ENCODE data around the gene TATDN2. TPM values are rescaled to one million over a fixed set of nuclear protein-coding genes. Genes with fewer than 3 reads are reported as not detected.
A peak's percentile ranks its signal among the peaks of the same experiment; 100 is the strongest.

The TATDN2 gene
- 10 to 100 TPM in 2 of 3 donors, 1 to 10 TPM in 1; 8.4 to 27.7 (median 10.6) TPM for polyA plus RNA-seq

DNA sequence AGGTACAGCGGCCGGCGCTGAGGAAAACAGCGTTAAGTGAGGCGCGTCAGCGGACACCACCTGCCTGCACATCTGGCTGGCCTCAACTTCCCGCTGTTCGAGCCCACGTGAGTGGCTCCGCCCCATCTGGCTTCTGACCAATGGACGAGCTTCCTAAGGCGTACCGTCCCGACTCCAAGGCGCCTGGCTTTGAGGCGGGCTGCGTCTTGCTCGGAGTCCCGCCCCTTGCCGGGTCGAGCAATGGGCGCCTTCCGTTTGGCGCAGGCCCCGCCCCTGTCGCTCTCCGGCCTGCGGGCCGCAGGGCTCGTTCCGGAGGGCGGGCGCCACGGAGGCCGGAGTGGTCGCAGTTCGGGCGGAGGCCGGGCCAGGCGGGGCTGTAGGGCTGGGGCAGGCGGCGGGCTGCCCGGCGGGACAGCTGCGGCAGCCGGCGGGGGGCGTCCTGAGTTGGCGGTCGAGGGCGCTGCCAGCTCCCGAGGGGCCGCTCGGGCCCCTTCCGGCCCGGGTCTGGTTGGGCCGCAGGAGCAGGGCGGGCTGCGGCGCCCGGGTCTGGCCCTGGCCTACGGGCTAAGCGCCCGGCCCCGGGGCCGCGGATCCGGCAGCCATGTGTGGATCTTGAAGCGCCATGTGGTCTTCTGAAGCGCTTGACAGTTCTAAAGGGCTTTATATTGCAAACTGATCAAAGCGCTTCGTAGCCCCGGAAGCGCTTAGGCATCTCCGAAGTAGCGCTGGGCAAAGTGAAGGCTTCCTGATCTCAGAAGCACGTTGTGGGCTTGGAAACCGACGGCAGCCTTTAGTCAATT, at the start of gene TATDN2:
Gene TATDN2, plus strand, starts transcription at position 276 of the 800 bp plus-strand sequence. CDS start 742 bp downstream, outside the sequence.
- peaks cover 4 to 14% (median 11%) of the 10 kb centered on the region in 6 donors for H3K9me3 Mint-ChIP-seq
- H3K36me3 Mint-ChIP-seq: peaks cover 29 to 45% (median 29%) of the 10 kb centered on the region in 3 donors
- H3K27ac Mint-ChIP-seq: peak within 1 kb of the TSS; percentile 94 to 98 (median 96)
- peaks cover 2 to 8% (median 6%) of the 10 kb centered on the region in 3 donors for H3K27me3 Mint-ChIP-seq (ENCODE audit: low read depth in 3 of 3)
- peak within 1 kb of the TSS; percentile 96 to 99 (median 97) for H3K4me3 Mint-ChIP-seq
- peaks cover 59 to 70% of the 10 kb centered on the region in 2 donors for H3K4me1 Mint-ChIP-seq
- DNase-seq: peak; percentile 89 to 91 (median 90)

- Mint-ChIP-seq H3K36me3 (peaks cover 12 to 24% (median 18%) of the 10 kb centered on the region in 3 donors), H3K27me3 (ENCODE audit: low read depth in 3 of 3) (peaks cover 0 to 12% (median 5%) of the 10 kb centered on the region in 3 donors), H3K4me1 (peaks cover 57 to 74% of the 10 kb centered on the region in 2 donors), H3K4me3 (peak overlapping the region; percentile 54 to 80 (median 77)), H3K9me3 (no peaks in the 10 kb centered on the region), H3K27ac (peak overlapping the region; percentile 89 to 99 (median 95))
- DNase-seq: peak; percentile 47 to 54 (median 47)
Measured at GRCh38 chr3:10198761-10199649, 49.3 kb upstream of the TATDN2 start.

- Mint-ChIP-seq H3K9me3 (no peaks in the 10 kb centered on the region), H3K4me1 (peaks cover 11 to 26% of the 10 kb centered on the region in 2 donors), H3K27ac (no peak overlapping the region), H3K36me3 (peaks cover 12 to 39% (median 22%) of the 10 kb centered on the region in 3 donors), H3K27me3 (ENCODE audit: low read depth in 3 of 3) (no peaks in the 10 kb centered on the region), H3K4me3 (no peak overlapping the region)
- DNase-seq: no peak
Measured at GRCh38 chr3:10204921-10205320, 43.3 kb upstream of the TATDN2 start.

GRCh38 chr3:10205451-10206165, 42.7 kb upstream of the TATDN2 start:
- Mint-ChIP-seq H3K27ac (peak overlapping the region in 3 of 6 donors; percentile 35 to 58 (median 57)), H3K36me3 (peaks cover 12 to 38% (median 22%) of the 10 kb centered on the region in 3 donors), H3K4me3 (no peak overlapping the region), H3K9me3 (no peaks in the 10 kb centered on the region), H3K4me1 (peaks cover 7 to 20% of the 10 kb centered on the region in 2 donors), H3K27me3 (ENCODE audit: low read depth in 3 of 3) (no peaks in the 10 kb centered on the region)
- DNase-seq: no peak

DNA sequence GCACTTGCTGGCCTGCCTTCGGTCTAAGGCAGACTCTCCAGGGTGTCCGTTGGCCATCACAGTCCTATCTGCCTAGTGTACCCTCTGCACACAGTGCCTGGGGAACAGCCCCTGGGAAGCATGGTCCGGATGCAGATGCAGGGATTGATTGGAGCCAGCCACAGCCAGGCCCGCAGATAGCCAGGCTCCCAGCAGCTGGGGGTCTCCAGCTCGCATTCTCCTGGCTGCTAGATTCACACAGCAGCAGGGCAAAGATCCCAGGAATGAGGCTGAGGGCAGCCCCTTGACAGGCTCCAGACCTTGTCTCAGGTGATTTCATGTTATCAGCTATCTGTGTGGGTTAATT, 42.1 kb upstream of the TATDN2 start:
- no peak for DNase-seq
- peak overlapping the region in 1 of 6 donors; percentile 58 for H3K27ac Mint-ChIP-seq
- H3K4me3 Mint-ChIP-seq: no peak overlapping the region
- no peaks in the 10 kb centered on the region for H3K9me3 Mint-ChIP-seq
- peaks cover 7 to 15% of the 10 kb centered on the region in 2 donors for H3K4me1 Mint-ChIP-seq
- peaks cover 8 to 33% (median 18%) of the 10 kb centered on the region in 3 donors for H3K36me3 Mint-ChIP-seq
- H3K27me3 Mint-ChIP-seq (ENCODE audit: low read depth in 3 of 3): no peaks in the 10 kb centered on the region

DNA sequence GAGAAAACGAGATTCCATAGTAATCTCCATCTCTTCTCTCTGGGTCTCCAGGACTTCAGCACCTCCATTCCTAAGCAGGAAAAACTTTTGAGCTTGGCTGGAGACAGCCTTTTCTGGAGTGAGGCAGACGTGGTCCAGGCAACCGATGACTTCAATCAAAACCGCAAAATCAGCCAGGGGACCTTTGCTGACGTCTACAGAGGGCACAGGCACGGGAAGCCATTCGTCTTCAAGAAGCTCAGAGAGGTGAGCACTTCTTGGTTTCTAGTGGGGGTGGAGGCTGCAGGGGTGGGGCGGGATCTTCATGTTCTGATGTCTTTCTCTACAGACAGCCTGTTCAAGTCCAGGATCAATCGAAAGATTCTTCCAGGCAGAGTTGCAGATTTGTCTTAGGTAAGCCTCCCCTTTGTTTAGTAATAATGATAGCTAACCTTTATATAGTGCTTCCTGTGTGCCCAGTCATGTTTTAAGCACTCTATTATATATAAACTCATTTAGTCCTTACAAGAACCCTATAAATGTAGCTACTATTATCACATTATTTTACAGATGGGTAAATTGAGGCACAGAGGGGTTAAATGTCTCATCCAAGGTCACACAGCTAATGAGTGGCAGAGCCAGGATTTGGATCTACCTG, 35.0 kb upstream of the TATDN2 start:
- H3K4me3 Mint-ChIP-seq: no peak overlapping the region
- H3K9me3 Mint-ChIP-seq: no peaks in the 10 kb centered on the region
- H3K36me3 Mint-ChIP-seq: peaks cover 20 to 57% (median 28%) of the 10 kb centered on the region in 3 donors
- H3K27ac Mint-ChIP-seq: peak overlapping the region in 1 of 6 donors; percentile 29
- peaks cover 1 to 6% of the 10 kb centered on the region in 2 donors for H3K4me1 Mint-ChIP-seq
- H3K27me3 Mint-ChIP-seq (ENCODE audit: low read depth in 3 of 3): no peaks in the 10 kb centered on the region
- DNase-seq: no peak

- Mint-ChIP-seq H3K27ac (peak overlapping the region; percentile 3 to 43 (median 26)), H3K27me3 (ENCODE audit: low read depth in 3 of 3) (peaks cover 0 to 3% (median 0%) of the 10 kb centered on the region in 3 donors), H3K4me3 (no peak overlapping the region), H3K9me3 (no peaks in the 10 kb centered on the region), H3K4me1 (peaks cover 5 to 11% of the 10 kb centered on the region in 2 donors), H3K36me3 (peaks cover 24 to 56% (median 28%) of the 10 kb centered on the region in 3 donors)
- no peak for DNase-seq
Measured at GRCh38 chr3:10215578-10216368, 32.5 kb upstream of the TATDN2 start.

GRCh38 chr3:10217359-10217758, 30.9 kb upstream of the TATDN2 start:
- Mint-ChIP-seq H3K36me3 (peaks cover 22 to 53% (median 26%) of the 10 kb centered on the region in 3 donors), H3K27me3 (ENCODE audit: low read depth in 3 of 3) (peaks cover 0 to 3% (median 0%) of the 10 kb centered on the region in 3 donors), H3K4me3 (no peak overlapping the region), H3K4me1 (peaks cover 13 to 25% of the 10 kb centered on the region in 2 donors), H3K9me3 (no peaks in the 10 kb centered on the region), H3K27ac (peak overlapping the region in 4 of 6 donors; percentile 38 to 76 (median 58))
- no peak for DNase-seq

- Mint-ChIP-seq H3K27ac (peak overlapping the region; percentile 51 to 92 (median 68)), H3K27me3 (ENCODE audit: low read depth in 3 of 3) (peaks cover 0 to 3% (median 2%) of the 10 kb centered on the region in 3 donors), H3K36me3 (peaks cover 31 to 57% (median 38%) of the 10 kb centered on the region in 3 donors), H3K4me1 (peaks cover 36 to 49% of the 10 kb centered on the region in 2 donors), H3K9me3 (no peaks in the 10 kb centered on the region), H3K4me3 (no peak overlapping the region)
- DNase-seq: no peak
Measured at GRCh38 chr3:10219737-10220136, 28.5 kb upstream of the TATDN2 start.

DNA sequence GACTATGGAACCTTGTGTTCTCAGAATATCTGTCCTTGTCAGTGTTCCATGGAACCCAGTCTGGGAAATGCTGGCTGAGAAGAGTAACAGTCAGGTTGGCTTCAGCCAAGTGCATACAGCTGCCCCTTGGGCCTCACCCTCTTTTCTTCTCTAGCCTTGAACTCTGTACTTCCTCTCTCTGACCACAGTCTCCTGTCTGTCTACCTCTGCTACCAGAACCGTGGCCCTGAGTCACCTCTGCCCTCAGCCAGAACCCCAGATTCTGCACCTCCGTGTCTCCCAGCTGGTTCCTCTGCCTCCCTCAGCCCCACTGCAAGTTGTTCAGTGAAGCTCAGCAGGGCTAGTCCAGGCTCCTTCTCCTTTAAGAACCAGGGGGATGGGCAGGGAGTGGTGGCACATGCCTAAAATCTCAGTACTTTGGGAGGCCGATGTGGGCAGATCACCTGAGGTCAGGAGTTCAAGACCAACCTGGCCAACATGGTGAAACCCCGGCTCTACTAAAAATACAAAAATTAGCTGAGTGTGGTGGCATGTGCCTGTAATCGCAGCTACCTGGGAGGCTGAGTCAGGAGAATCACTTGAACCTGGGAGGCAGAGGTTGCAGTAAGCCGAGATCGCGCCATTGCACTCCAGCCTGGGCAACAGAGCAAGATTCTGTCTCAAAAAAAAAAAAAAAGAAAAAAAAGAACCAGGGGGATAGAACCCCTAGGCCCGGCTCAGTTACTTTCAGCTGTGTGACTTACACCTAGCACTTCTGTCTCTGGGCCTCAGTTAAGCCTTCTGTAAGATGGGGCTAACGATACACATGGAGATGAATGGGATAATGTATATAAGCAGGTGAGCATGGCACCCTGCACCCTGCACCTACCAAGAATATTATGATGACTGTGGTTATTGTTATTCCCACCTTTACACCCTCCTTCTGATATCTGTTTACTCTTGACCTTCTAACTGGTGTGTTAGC, 24.3 kb upstream of the TATDN2 start:
- Mint-ChIP-seq H3K27me3 (ENCODE audit: low read depth in 3 of 3) (peaks cover 0 to 4% (median 2%) of the 10 kb centered on the region in 3 donors), H3K27ac (peak overlapping the region in 5 of 6 donors; percentile 56 to 86 (median 80)), H3K4me1 (peaks cover 56 to 69% of the 10 kb centered on the region in 2 donors), H3K36me3 (peaks cover 16 to 47% (median 21%) of the 10 kb centered on the region in 3 donors), H3K4me3 (peak overlapping the region in 4 of 5 donors; percentile 42 to 68 (median 51)), H3K9me3 (no peaks in the 10 kb centered on the region)
- DNase-seq: peak; percentile 44 to 45 (median 45)
